DND-41 (cell line): Measurements from ENCODE around the gene AKT3.

Experiments
- EZH2 ChIP-seq: IDR thresholded peaks from 3 replicates; pipeline ENCODE4 v1.6.1; 2012; ENCODE audit warnings: borderline replicate concordance, low read depth, mild to moderate bottlenecking, moderate library complexity, low read length, inconsistent platforms; ENCODE audit not compliant: severe bottlenecking
- TF ChIP-seq, protein P1 (sequence below): IDR thresholded peaks from 2 replicates; pipeline ENCODE4 v1.5.1; 2012; ENCODE audit warnings: borderline replicate concordance, low read length, moderate library complexity, mild to moderate bottlenecking; ENCODE audit not compliant: poor library complexity, severe bottlenecking; ENCODE audit errors: extremely low read depth

DNA sequence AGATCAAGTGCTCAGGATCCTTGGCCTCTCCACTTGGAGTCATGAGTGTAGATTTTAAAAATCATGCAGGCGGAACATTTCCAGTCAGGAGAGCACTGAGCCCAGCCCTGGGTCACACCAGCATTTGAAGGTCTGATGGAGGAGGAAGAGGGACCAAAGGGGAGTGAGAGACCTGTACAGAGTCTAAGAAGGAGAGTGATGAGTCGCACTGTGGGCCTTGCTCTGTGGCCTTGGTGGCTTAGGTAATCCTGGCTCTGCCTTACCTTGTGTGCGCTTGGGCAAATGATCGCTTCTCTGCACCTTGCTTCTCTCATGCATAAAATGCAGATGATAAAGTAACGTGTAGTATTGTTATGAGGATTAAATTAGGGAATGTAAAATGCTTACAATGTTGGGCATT, 368.9 kb downstream of the AKT3 start:
- TF ChIP-seq, protein P1, sequence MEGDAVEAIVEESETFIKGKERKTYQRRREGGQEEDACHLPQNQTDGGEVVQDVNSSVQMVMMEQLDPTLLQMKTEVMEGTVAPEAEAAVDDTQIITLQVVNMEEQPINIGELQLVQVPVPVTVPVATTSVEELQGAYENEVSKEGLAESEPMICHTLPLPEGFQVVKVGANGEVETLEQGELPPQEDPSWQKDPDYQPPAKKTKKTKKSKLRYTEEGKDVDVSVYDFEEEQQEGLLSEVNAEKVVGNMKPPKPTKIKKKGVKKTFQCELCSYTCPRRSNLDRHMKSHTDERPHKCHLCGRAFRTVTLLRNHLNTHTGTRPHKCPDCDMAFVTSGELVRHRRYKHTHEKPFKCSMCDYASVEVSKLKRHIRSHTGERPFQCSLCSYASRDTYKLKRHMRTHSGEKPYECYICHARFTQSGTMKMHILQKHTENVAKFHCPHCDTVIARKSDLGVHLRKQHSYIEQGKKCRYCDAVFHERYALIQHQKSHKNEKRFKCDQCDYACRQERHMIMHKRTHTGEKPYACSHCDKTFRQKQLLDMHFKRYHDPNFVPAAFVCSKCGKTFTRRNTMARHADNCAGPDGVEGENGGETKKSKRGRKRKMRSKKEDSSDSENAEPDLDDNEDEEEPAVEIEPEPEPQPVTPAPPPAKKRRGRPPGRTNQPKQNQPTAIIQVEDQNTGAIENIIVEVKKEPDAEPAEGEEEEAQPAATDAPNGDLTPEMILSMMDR = no peak
- TF ChIP-seq EZH2 = no peak
